Breast epithelium (tissue), 3 donors: ENCODE results near the gene ANP32A.

Source experiments
- CTCF ChIP-seq, 3 donors: fragments of 450-650 bp; IDR thresholded peaks; one replicate each; pipeline ENCODE4 v1.5.1; 2016 to 2017; ENCODE audit warnings: antibody characterized with exemption in 3 of 3, mild to moderate bottlenecking in 3 of 3, moderate library complexity in 3 of 3
- POLR2AphosphoS5 ChIP-seq, 3 donors: sonication (generic); formaldehyde crosslinking; IDR thresholded peaks; one replicate each; pipeline ENCODE4 v1.6.1; 2017; ENCODE audit warnings: antibody characterized with exemption in 3 of 3

GRCh38 chr15:68769702-68770101 is 51.0 kb downstream of the ANP32A start:
- no peak for TF ChIP-seq CTCF (IDR thresholded peaks at IDR 0.05)
- TF ChIP-seq POLR2AphosphoS5 (IDR thresholded peaks at IDR 0.05) = no peak
